Endothelial cell of umbilical vein (primary cell): ENCODE results near the gene GNA12.
"Not testable (repeated sequence)": the region's sequence is repeated elsewhere in the genome, so short reads cannot be mapped to it uniquely, and the experiment has no call there.

Experiments used
- CTCF ChIP-seq, 2 donors: IDR thresholded peaks; 1 replicate in 1 of 2; 2 replicates in 1 of 2; pipeline ENCODE4 v1.5.1; 2011; ENCODE audit warnings: low read length in 2 of 2, mild to moderate bottlenecking in 2 of 2, moderate library complexity in 2 of 2, control low read depth in 1 of 2, inconsistent platforms in 1 of 2, low read depth in 1 of 2; ENCODE audit not compliant: insufficient read depth in 1 of 2; ENCODE audit errors: extremely low read depth in 1 of 2
- EZH2 ChIP-seq: IDR thresholded peaks from 2 replicates; pipeline ENCODE4 v1.6.1; 2012; ENCODE audit warnings: borderline replicate concordance, low read depth, mild to moderate bottlenecking, moderate library complexity, low read length, inconsistent platforms; ENCODE audit not compliant: severe bottlenecking
- GATA2 ChIP-seq: IDR thresholded peaks from 2 replicates; pipeline ENCODE4 v1.7.0; 2011; ENCODE audit warnings: low read depth, mild to moderate bottlenecking, moderate library complexity, mixed read lengths, low read length; ENCODE audit not compliant: insufficient read length, insufficient read depth
- MYC ChIP-seq: IDR thresholded peaks from one replicate; pipeline ENCODE4 v1.6.1; 2011; ENCODE audit warnings: mild to moderate bottlenecking, low read depth, low read length
- POLR2A ChIP-seq: IDR thresholded peaks from 2 replicates; pipeline ENCODE4 v1.6.1; 2012; ENCODE audit warnings: low read depth, mild to moderate bottlenecking, control low read depth, low read length
- POLR2AphosphoS5 ChIP-seq: IDR thresholded peaks from 2 replicates; pipeline ENCODE4 v1.6.1; 2012; ENCODE audit warnings: low read depth, mild to moderate bottlenecking, control low read depth, low read length, moderate library complexity; ENCODE audit not compliant: insufficient read depth

DNA sequence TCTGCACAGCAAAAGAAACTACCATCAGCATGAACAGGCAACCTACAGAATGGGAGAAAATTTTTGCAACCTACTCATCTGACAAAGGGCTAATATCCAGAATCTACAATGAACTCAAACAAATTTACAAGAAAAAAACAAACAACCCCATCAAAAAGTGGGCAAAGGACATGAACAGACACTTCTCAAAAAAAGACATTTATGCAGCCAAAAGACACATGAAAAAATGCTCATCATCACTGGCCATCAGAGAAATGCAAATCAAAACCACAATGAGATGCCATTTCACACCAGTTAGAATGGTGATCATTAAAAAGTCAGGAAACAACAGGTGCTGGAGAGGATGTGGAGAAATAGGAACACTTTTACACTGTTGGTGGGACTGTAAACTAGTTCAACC lies 95.4 kb downstream of the GNA12 start:
- TF ChIP-seq CTCF (IDR thresholded peaks at IDR 0.05; ENCODE audit: extremely low read depth in 1 of 2, insufficient read depth in 1 of 2, low read depth in 1 of 2, low read length in 2 of 2); POLR2AphosphoS5; POLR2A; MYC; EZH2; GATA2: not testable (repeated sequence)
